Measurements from ENCODE around the gene DLEC1. TPM values are rescaled to one million over a fixed set of nuclear protein-coding genes. Genes with fewer than 3 reads are reported as not detected.

The DLEC1 gene
- total RNA-seq, 4 donors from 2014 or later = 0.19 to 2.1 (median 0.50) TPM

GRCh38 chr3:38112378-38112761 is 73.4 kb downstream of the DLEC1 start:
- H3K27ac ChIP-seq = no peak overlapping the region
- WGBS = 70% methylated on average over 3 of the region's 7 CpGs
- no peaks in the 10 kb centered on the region for H3K36me3 ChIP-seq
- no peaks in the 10 kb centered on the region for H3K9me3 ChIP-seq
- DNase-seq (ENCODE audit: low spot score in 2 of 2) = peak in 1 of 2 donors; percentile 45
- no peaks in the 10 kb centered on the region for H3K27me3 ChIP-seq
- no peak overlapping the region for H3K4me3 ChIP-seq
- H3K4me1 ChIP-seq = no peaks in the 10 kb centered on the region
- TF ChIP-seq, protein P1, sequence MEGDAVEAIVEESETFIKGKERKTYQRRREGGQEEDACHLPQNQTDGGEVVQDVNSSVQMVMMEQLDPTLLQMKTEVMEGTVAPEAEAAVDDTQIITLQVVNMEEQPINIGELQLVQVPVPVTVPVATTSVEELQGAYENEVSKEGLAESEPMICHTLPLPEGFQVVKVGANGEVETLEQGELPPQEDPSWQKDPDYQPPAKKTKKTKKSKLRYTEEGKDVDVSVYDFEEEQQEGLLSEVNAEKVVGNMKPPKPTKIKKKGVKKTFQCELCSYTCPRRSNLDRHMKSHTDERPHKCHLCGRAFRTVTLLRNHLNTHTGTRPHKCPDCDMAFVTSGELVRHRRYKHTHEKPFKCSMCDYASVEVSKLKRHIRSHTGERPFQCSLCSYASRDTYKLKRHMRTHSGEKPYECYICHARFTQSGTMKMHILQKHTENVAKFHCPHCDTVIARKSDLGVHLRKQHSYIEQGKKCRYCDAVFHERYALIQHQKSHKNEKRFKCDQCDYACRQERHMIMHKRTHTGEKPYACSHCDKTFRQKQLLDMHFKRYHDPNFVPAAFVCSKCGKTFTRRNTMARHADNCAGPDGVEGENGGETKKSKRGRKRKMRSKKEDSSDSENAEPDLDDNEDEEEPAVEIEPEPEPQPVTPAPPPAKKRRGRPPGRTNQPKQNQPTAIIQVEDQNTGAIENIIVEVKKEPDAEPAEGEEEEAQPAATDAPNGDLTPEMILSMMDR (IDR thresholded peaks at IDR 0.05) = no peak

- no peak overlapping the region for H3K27ac ChIP-seq
- peaks cover 5% of the 10 kb centered on the region for H3K36me3 ChIP-seq
- WGBS = 95% methylated on average over 6 of the region's 13 CpGs
- no peaks in the 10 kb centered on the region for H3K27me3 ChIP-seq
- TF ChIP-seq POLR2A (IDR thresholded peaks at IDR 0.05) (no peak), EP300 (IDR thresholded peaks at IDR 0.05) (no peak), POLR2AphosphoS5 (IDR thresholded peaks at IDR 0.05) (no peak)
- TF ChIP-seq, protein P1 (IDR thresholded peaks at IDR 0.05) = no peak
- H3K4me3 ChIP-seq = no peak overlapping the region
- peak; percentile 57 to 59 for DNase-seq (ENCODE audit: low spot score in 2 of 2)
- no peaks in the 10 kb centered on the region for H3K9me3 ChIP-seq
- no peaks in the 10 kb centered on the region for H3K4me1 ChIP-seq
Observed at GRCh38 chr3:38114052-38114874, 75.3 kb downstream of the DLEC1 start.

DNA sequence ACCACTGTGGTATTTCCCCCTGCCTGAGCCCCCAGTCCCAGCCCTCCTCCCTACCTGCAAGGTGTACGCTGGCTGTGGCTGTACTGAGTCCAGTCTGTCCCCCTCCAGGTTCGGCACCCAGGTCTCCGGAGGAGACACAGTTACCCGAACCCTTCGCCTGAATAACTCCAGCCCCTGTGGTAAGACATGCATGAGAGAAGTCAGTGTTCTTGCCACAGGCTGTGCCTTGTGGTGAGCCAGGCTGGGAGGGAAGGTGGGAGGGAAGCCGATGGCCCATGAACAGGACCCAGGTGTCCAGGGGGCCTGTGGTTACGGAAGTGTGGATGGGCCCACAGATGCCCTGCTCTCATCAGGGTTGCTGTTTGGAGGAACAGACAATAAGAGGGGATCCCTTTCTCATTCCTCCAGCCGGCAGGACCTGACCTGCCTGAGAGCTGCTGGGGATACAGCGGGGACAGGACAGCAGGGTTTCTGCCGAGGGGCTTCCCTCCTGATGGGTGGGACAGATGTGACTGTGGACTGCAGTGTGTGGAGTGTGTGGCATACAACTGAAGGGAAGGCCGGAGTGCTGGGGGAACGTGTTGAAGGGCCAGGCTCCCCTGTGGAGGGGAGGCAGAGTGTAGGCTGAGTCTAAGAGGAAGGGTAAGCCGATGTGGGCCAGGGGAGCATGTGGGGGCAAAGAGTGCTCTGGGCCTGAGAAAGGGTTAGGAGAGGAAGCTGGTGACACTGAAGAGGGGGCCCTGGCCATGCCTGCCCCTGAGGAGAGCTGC is 76.1 kb downstream of the DLEC1 start:
- Histone ChIP-seq H3K36me3 (peaks cover 8% of the 10 kb centered on the region), H3K4me3 (no peak overlapping the region), H3K27me3 (no peaks in the 10 kb centered on the region), H3K4me1 (no peaks in the 10 kb centered on the region), H3K27ac (no peak overlapping the region), H3K9me3 (no peaks in the 10 kb centered on the region)
- 68% methylated on average over 6 of the region's 13 CpGs for WGBS
- peak; percentile 57 to 61 for DNase-seq (ENCODE audit: low spot score in 2 of 2)
- TF ChIP-seq, protein P1 (IDR thresholded peaks at IDR 0.05) = no peak
- TF ChIP-seq POLR2A (IDR thresholded peaks at IDR 0.05) (no peak), EP300 (IDR thresholded peaks at IDR 0.05) (no peak), POLR2AphosphoS5 (IDR thresholded peaks at IDR 0.05) (no peak)

- no peak overlapping the region for H3K4me3 ChIP-seq
- peak in 1 of 2 donors; percentile 62 for DNase-seq (ENCODE audit: low spot score in 2 of 2)
- WGBS = 69% methylated on average over 9 of the region's 9 CpGs
- H3K27me3 ChIP-seq = no peaks in the 10 kb centered on the region
- no peaks in the 10 kb centered on the region for H3K4me1 ChIP-seq
- H3K27ac ChIP-seq = no peak overlapping the region
- no peaks in the 10 kb centered on the region for H3K9me3 ChIP-seq
- TF ChIP-seq, protein P1 (IDR thresholded peaks at IDR 0.05) = no peak
- TF ChIP-seq POLR2A (IDR thresholded peaks at IDR 0.05) = no peak
- TF ChIP-seq POLR2AphosphoS5 (IDR thresholded peaks at IDR 0.05) = no peak
- TF ChIP-seq EP300 (IDR thresholded peaks at IDR 0.05) = no peak
- peaks cover 16% of the 10 kb centered on the region for H3K36me3 ChIP-seq
Observed at GRCh38 chr3:38115645-38116427, 76.8 kb downstream of the DLEC1 start.

Measured in suprapubic skin (tissue), 4 donors.